Right atrium auricular region (tissue), 2 donors: ENCODE data around the gene OR10C1. TPM values are rescaled to one million over a fixed set of nuclear protein-coding genes. Genes with fewer than 3 reads are reported as not detected.

Source experiments
- DNase-seq: peaks from one replicate; pipeline ENCODE4 v3.0.0-alpha.2; 2019; ENCODE audit warnings: low spot score
- H3K27ac ChIP-seq, 2 donors: fragments of 200-600 bp; sonication (generic); 1 replicate in 1 of 2; 2 replicates in 1 of 2; pipeline ENCODE4 v1.5.1; 2016 to 2019
- H3K27me3 ChIP-seq, 2 donors: fragments of 200-600 bp; sonication (generic); one replicate each; pipeline versions ENCODE4 v1.5.1 to v1.6.0; 2017 to 2019
- H3K36me3 ChIP-seq: fragments of 200-600 bp; sonication (generic); one replicate; pipeline ENCODE4 v1.5.1; 2016
- H3K4me1 ChIP-seq, 2 donors: fragments of 200-600 bp; sonication (generic); one replicate each; pipeline versions ENCODE4 v1.5.1 to v1.6.0; 2017 to 2019
- H3K4me3 ChIP-seq, 2 donors: fragments of 200-600 bp; sonication (generic); 1 replicate in 1 of 2; 2 replicates in 1 of 2; pipeline ENCODE4 v1.5.1; 2017 to 2019; ENCODE audit warnings: mild to moderate bottlenecking in 1 of 2, moderate library complexity in 1 of 2
- H3K9me3 ChIP-seq, 2 donors: fragments of 200-600 bp; sonication (generic); one replicate each; pipeline ENCODE4 v1.5.1; 2019
- CTCF ChIP-seq, 2 donors: fragments of 200-600 bp; sonication (generic); IDR thresholded peaks; one replicate each; pipeline ENCODE4 v1.5.1; 2019; ENCODE audit warnings: antibody characterized with exemption in 2 of 2
- total RNA-seq, 2 donors: library from RNA; depleted of rRNA; stranded (reverse); fragments of >200 nt; gene quantifications; one replicate each; pipeline ENCODE4 v1.1.0, GENCODE V29; 2016

The OR10C1 gene
- not detected for total RNA-seq

GRCh38 chr6:29439006-29439405, at the start of gene OR10C1:
OR10C1 (plus strand) TSS chr6:29439306; CDS start chr6:29440016, 710 bp downstream.
- no peak for TF ChIP-seq CTCF (IDR thresholded peaks at IDR 0.05)
- H3K4me1 ChIP-seq = no peaks in the 10 kb centered on the region
- H3K27ac ChIP-seq = no peak within 1 kb of the TSS
- no peaks in the 10 kb centered on the region for H3K36me3 ChIP-seq
- no peaks in the 10 kb centered on the region for H3K27me3 ChIP-seq
- H3K9me3 ChIP-seq = no peaks in the 10 kb centered on the region
- DNase-seq = no peak
- no peak within 1 kb of the TSS for H3K4me3 ChIP-seq

- no peak for DNase-seq
- no peaks in the 10 kb centered on the region for H3K4me1 ChIP-seq
- H3K27me3 ChIP-seq = no peaks in the 10 kb centered on the region
- H3K4me3 ChIP-seq = no peak within 1 kb of the TSS
- TF ChIP-seq CTCF (IDR thresholded peaks at IDR 0.05) = no peak
- no peaks in the 10 kb centered on the region for H3K9me3 ChIP-seq
- H3K27ac ChIP-seq = no peak within 1 kb of the TSS
- no peaks in the 10 kb centered on the region for H3K36me3 ChIP-seq
These were observed 43.8 kb upstream of the OR10C1 start, which contains the start of gene OR12D2 for GRCh38 chr6:29395331-29395730. OR12D2 (plus strand) TSS chr6:29395631; CDS start chr6:29396700, 1,069 bp downstream.

- no peak for DNase-seq
- TF ChIP-seq CTCF (IDR thresholded peaks at IDR 0.05) = no peak
These were observed 39.6 kb upstream of the OR10C1 start for GRCh38 chr6:29399525-29399924.

GRCh38 chr6:29403801-29404200, 35.3 kb upstream of the OR10C1 start:
- Histone ChIP-seq H3K27me3 (no peaks in the 10 kb centered on the region), H3K36me3 (no peaks in the 10 kb centered on the region), H3K4me1 (no peaks in the 10 kb centered on the region), H3K9me3 (no peaks in the 10 kb centered on the region), H3K27ac (no peak overlapping the region), H3K4me3 (no peak overlapping the region)
- no peak for DNase-seq
- no peak for TF ChIP-seq CTCF (IDR thresholded peaks at IDR 0.05)

More at GRCh38 chr6:29399525-29399924, 39.6 kb upstream of the OR10C1 start:
- H3K36me3 ChIP-seq = no peaks in the 10 kb centered on the region
- no peak overlapping the region for H3K27ac ChIP-seq
- H3K4me1 ChIP-seq = no peaks in the 10 kb centered on the region
- H3K4me3 ChIP-seq = no peak overlapping the region
- H3K9me3 ChIP-seq = no peaks in the 10 kb centered on the region
- no peaks in the 10 kb centered on the region for H3K27me3 ChIP-seq

- no peak within 1 kb of the TSS for H3K4me3 ChIP-seq
- no peaks in the 10 kb centered on the region for H3K27me3 ChIP-seq
- TF ChIP-seq CTCF (IDR thresholded peaks at IDR 0.05) = no peak
- peaks cover 0 to 15% of the 10 kb centered on the region in 2 donors for H3K9me3 ChIP-seq
- H3K4me1 ChIP-seq = no peaks in the 10 kb centered on the region
- no peak for DNase-seq
- no peak within 1 kb of the TSS for H3K27ac ChIP-seq
- no peaks in the 10 kb centered on the region for H3K36me3 ChIP-seq
These were observed 24.5 kb upstream of the OR10C1 start, which contains the start of gene OR12D1 for GRCh38 chr6:29414588-29414987. OR12D1 (plus strand) TSS chr6:29414928.

GRCh38 chr6:29419516-29419915, 19.6 kb upstream of the OR10C1 start:
- no peak overlapping the region for H3K27ac ChIP-seq
- H3K27me3 ChIP-seq = no peaks in the 10 kb centered on the region
- DNase-seq = no peak
- no peaks in the 10 kb centered on the region for H3K4me1 ChIP-seq
- TF ChIP-seq CTCF (IDR thresholded peaks at IDR 0.05) = no peak
- no peaks in the 10 kb centered on the region for H3K36me3 ChIP-seq
- peaks cover 0 to 13% of the 10 kb centered on the region in 2 donors for H3K9me3 ChIP-seq
- no peak overlapping the region for H3K4me3 ChIP-seq
